Trophoblast cell (in vitro differentiated cells and primary cell): Measurements from ENCODE around the gene CHD6.

Experiments used
- DNase-seq, 2 donors: peaks; one replicate each; pipeline ENCODE4 v3.0.0-alpha.2; 2016
- H2AFZ ChIP-seq: 2 replicates; pipeline ENCODE4 v1.6.1; 2013; ENCODE audit warnings: low read length, moderate library complexity, mild to moderate bottlenecking; ENCODE audit not compliant: insufficient read depth, poor library complexity
- H2AK5ac ChIP-seq: 2 replicates; pipeline ENCODE4 v1.6.1; 2013; ENCODE audit warnings: mild to moderate bottlenecking, low read length
- H2BK120ac ChIP-seq: 2 replicates; pipeline ENCODE4 v1.6.1; 2013; ENCODE audit warnings: low read length, mild to moderate bottlenecking, moderate library complexity; ENCODE audit not compliant: insufficient read depth, poor library complexity
- H2BK12ac ChIP-seq: 2 replicates; pipeline ENCODE4 v1.6.1; 2013; ENCODE audit warnings: mild to moderate bottlenecking, low read length, moderate library complexity
- H2BK5ac ChIP-seq: 2 replicates; pipeline ENCODE4 v1.6.1; 2013; ENCODE audit warnings: low read length, low read depth, moderate library complexity, mild to moderate bottlenecking; ENCODE audit not compliant: poor library complexity
- H3K14ac ChIP-seq: 2 replicates; pipeline ENCODE4 v1.6.1; 2013; ENCODE audit warnings: mild to moderate bottlenecking, low read length
- H3K18ac ChIP-seq: 2 replicates; pipeline ENCODE4 v1.6.1; 2013; ENCODE audit warnings: mild to moderate bottlenecking, low read length
- H3K23ac ChIP-seq: 2 replicates; pipeline ENCODE4 v1.6.1; 2013; ENCODE audit warnings: low read length
- H3K27ac ChIP-seq: 2 replicates; pipeline ENCODE4 v1.5.1; 2013; ENCODE audit warnings: low read depth, mild to moderate bottlenecking, inconsistent platforms, low read length, moderate library complexity
- H3K27me3 ChIP-seq: 2 replicates; pipeline ENCODE4 v1.6.1; 2013; ENCODE audit warnings: inconsistent platforms, mild to moderate bottlenecking, low read length, moderate library complexity; ENCODE audit not compliant: insufficient read depth
- H3K36me3 ChIP-seq, 2 experiments: 1 replicate in 1 of 2; 2 replicates in 1 of 2; pipeline ENCODE4 v1.6.1; 2013; ENCODE audit warnings: low read length in 2 of 2, mild to moderate bottlenecking in 2 of 2, moderate library complexity in 1 of 2; ENCODE audit not compliant: insufficient read depth in 2 of 2, control insufficient read depth in 1 of 2
- H3K4ac ChIP-seq: 2 replicates; pipeline ENCODE4 v1.6.1; 2013; ENCODE audit warnings: low read depth, mild to moderate bottlenecking, low read length, moderate library complexity
- H3K4me1 ChIP-seq, 2 experiments: 1 replicate in 1 of 2; 2 replicates in 1 of 2; pipeline ENCODE4 v1.6.1; 2013; ENCODE audit warnings: low read length in 2 of 2, mild to moderate bottlenecking in 2 of 2, moderate library complexity in 1 of 2; ENCODE audit not compliant: insufficient read depth in 2 of 2, control insufficient read depth in 1 of 2
- H3K4me2 ChIP-seq: 2 replicates; pipeline ENCODE4 v1.6.1; 2013; ENCODE audit warnings: inconsistent platforms, mild to moderate bottlenecking, low read length, moderate library complexity
- H3K4me3 ChIP-seq: 2 replicates; pipeline ENCODE4 v1.5.1; 2013; ENCODE audit warnings: mild to moderate bottlenecking, low read depth, low read length, inconsistent platforms
- H3K79me1 ChIP-seq: one replicate; pipeline ENCODE4 v1.6.1; 2013; ENCODE audit warnings: low read length
- H3K79me2 ChIP-seq: 2 replicates; pipeline ENCODE4 v1.6.1; 2013; ENCODE audit warnings: low read length, mild to moderate bottlenecking; ENCODE audit not compliant: control insufficient read depth, insufficient read depth, poor library complexity
- H3K9ac ChIP-seq: 2 replicates; pipeline ENCODE4 v1.6.1; 2013; ENCODE audit warnings: mild to moderate bottlenecking, low read length
- H3K9me3 ChIP-seq: 2 replicates; pipeline ENCODE4 v1.6.1; 2013; ENCODE audit warnings: low read depth, mild to moderate bottlenecking, control low read depth, inconsistent platforms, low read length; ENCODE audit not compliant: insufficient read depth
- H4K12ac ChIP-seq: 2 replicates; pipeline ENCODE4 v1.6.1; 2013; ENCODE audit warnings: low read depth, mild to moderate bottlenecking, low read length, moderate library complexity
- H4K8ac ChIP-seq: 2 replicates; pipeline ENCODE4 v1.6.1; 2013; ENCODE audit warnings: low read depth, mild to moderate bottlenecking, low read length, moderate library complexity
- H4K91ac ChIP-seq: one replicate; pipeline ENCODE4 v1.6.1; 2013; ENCODE audit warnings: low read depth, mild to moderate bottlenecking, low read length, moderate library complexity
- WGBS: extraction: QIAGEN DNeasy Blood & Tissue Kit; methylation state at CpG from one replicate; pipeline ENCODE4 v1.1.7; 2013; ENCODE audit warnings: missing lambda C conversion rate; ENCODE audit not compliant: insufficient read length, insufficient coverage; ENCODE audit errors: extremely low coverage; 5-methylcytosine and 5-hydroxymethylcytosine counted together

The CHD6 gene

DNA sequence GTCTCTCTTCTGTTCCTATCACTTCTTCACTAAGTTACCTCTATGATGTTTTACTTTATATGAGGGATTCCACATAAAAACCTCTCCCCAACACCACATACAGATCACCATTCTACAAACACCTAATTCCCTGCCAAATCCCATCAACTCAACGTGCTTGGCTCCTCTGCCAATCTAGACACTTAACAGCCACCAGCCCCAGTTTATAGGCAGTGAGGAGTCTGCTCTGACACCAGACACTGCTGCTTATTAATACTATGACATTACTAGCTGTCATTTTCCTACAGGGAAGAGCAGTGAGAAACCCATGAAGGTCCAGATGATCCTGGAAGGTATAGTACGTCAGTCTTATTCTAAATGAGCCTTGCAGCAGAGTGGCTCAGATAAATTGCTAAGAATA lies 104.3 kb downstream of the CHD6 start:
- H3K4me2 ChIP-seq: no peak overlapping the region
- no peaks in the 10 kb centered on the region for H3K79me1 ChIP-seq
- H3K4me1 ChIP-seq: no peaks in the 10 kb centered on the region
- no peak overlapping the region for H3K23ac ChIP-seq
- H3K9ac ChIP-seq: no peak overlapping the region
- H3K27ac ChIP-seq: no peak overlapping the region
- no peak overlapping the region for H2AK5ac ChIP-seq
- peaks cover 10 to 11% of the 10 kb centered on the region in 2 experiments for H3K36me3 ChIP-seq
- H2AFZ ChIP-seq: no peak overlapping the region
- DNase-seq: no peak
- no peak overlapping the region for H3K4me3 ChIP-seq
- H3K27me3 ChIP-seq: no peaks in the 10 kb centered on the region
- no peak overlapping the region for H2BK120ac ChIP-seq
- H4K8ac ChIP-seq: no peak overlapping the region
- H3K14ac ChIP-seq: no peak overlapping the region
- H4K91ac ChIP-seq: no peak overlapping the region
- H3K79me2 ChIP-seq: no peaks in the 10 kb centered on the region
- H2BK5ac ChIP-seq: no peak overlapping the region
- no peak overlapping the region for H4K12ac ChIP-seq
- H2BK12ac ChIP-seq: no peak overlapping the region
- H3K18ac ChIP-seq: no peak overlapping the region
- no peaks in the 10 kb centered on the region for H3K9me3 ChIP-seq
- WGBS: no CpG with 5 or more reads among the region's 2 CpGs
- no peak overlapping the region for H3K4ac ChIP-seq

DNA sequence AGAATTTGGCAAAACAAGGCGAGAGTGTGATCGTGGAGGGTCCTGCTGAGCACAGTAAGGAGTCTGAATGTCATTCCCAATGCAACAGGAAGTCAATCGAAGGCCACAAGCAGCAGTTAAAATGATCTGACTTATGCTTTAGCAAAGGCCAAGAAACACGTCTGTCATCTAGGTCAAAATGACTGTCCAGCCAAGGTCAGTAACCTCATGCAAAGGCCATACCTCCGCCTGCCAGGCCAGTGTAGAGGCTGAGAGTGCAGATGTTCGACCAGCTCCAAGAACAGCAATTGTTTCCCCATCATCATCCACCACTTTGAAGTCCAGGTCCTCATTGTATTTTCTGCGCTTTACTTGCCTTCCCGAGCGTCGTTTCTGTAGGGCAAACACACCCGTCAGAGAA lies 105.6 kb downstream of the CHD6 start:
- H3K9me3 ChIP-seq: no peaks in the 10 kb centered on the region
- H3K79me2 ChIP-seq: no peaks in the 10 kb centered on the region
- no peak overlapping the region for H3K23ac ChIP-seq
- H2BK12ac ChIP-seq: no peak overlapping the region
- H3K4me1 ChIP-seq: no peaks in the 10 kb centered on the region
- H3K14ac ChIP-seq: no peak overlapping the region
- H2AK5ac ChIP-seq: no peak overlapping the region
- H3K27ac ChIP-seq: no peak overlapping the region
- H2AFZ ChIP-seq: no peak overlapping the region
- DNase-seq: no peak
- no peaks in the 10 kb centered on the region for H3K79me1 ChIP-seq
- H4K12ac ChIP-seq: no peak overlapping the region
- no CpG with 5 or more reads among the region's 11 CpGs for WGBS
- H3K4me3 ChIP-seq: no peak overlapping the region
- H2BK5ac ChIP-seq: no peak overlapping the region
- no peak overlapping the region for H3K18ac ChIP-seq
- no peaks in the 10 kb centered on the region for H3K27me3 ChIP-seq
- no peak overlapping the region for H2BK120ac ChIP-seq
- H4K8ac ChIP-seq: no peak overlapping the region
- H4K91ac ChIP-seq: no peak overlapping the region
- H3K4ac ChIP-seq: no peak overlapping the region
- no peak overlapping the region for H3K9ac ChIP-seq
- H3K36me3 ChIP-seq: peaks cover 10 to 14% of the 10 kb centered on the region in 2 experiments
- no peak overlapping the region for H3K4me2 ChIP-seq

GRCh38 chr20:41510847-41511450 lies 107.2 kb downstream of the CHD6 start:
- Histone ChIP-seq H3K27me3 (no peaks in the 10 kb centered on the region), H3K23ac (no peak overlapping the region), H2BK5ac (no peak overlapping the region), H2BK12ac (no peak overlapping the region), H3K79me2 (no peaks in the 10 kb centered on the region), H3K9me3 (no peaks in the 10 kb centered on the region), H3K36me3 (peaks cover 10 to 14% of the 10 kb centered on the region in 2 experiments), H3K9ac (no peak overlapping the region), H2AK5ac (no peak overlapping the region), H3K27ac (no peak overlapping the region), H2BK120ac (no peak overlapping the region), H2AFZ (no peak overlapping the region), H3K18ac (no peak overlapping the region), H4K8ac (no peak overlapping the region), H4K12ac (no peak overlapping the region), H3K4me3 (no peak overlapping the region), H3K4me2 (no peak overlapping the region), H4K91ac (no peak overlapping the region), H3K4me1 (no peaks in the 10 kb centered on the region), H3K4ac (no peak overlapping the region), H3K14ac (no peak overlapping the region), H3K79me1 (no peaks in the 10 kb centered on the region)
- WGBS: no CpG with 5 or more reads among the region's 5 CpGs
- DNase-seq: no peak

- Histone ChIP-seq H3K4me3 (no peak overlapping the region), H2BK120ac (no peak overlapping the region), H2AFZ (no peak overlapping the region), H3K14ac (no peak overlapping the region), H3K4me1 (no peaks in the 10 kb centered on the region), H3K4me2 (no peak overlapping the region), H4K91ac (no peak overlapping the region), H3K4ac (no peak overlapping the region), H3K27ac (no peak overlapping the region), H3K9ac (no peak overlapping the region), H3K27me3 (no peaks in the 10 kb centered on the region), H3K23ac (no peak overlapping the region), H3K9me3 (no peaks in the 10 kb centered on the region), H3K79me1 (no peaks in the 10 kb centered on the region), H2AK5ac (no peak overlapping the region), H2BK5ac (no peak overlapping the region), H3K79me2 (no peaks in the 10 kb centered on the region), H4K12ac (no peak overlapping the region), H3K18ac (no peak overlapping the region), H3K36me3 (peaks cover 10 to 14% of the 10 kb centered on the region in 2 experiments), H4K8ac (no peak overlapping the region), H2BK12ac (no peak overlapping the region)
- no CpG with 5 or more reads among the region's 7 CpGs for WGBS
- no peak for DNase-seq
Observed at GRCh38 chr20:41510224-41510623, 108.0 kb downstream of the CHD6 start.
